GM12892 (cell line): ENCODE results near the gene MOK.

Experiments used
- DNase-seq: peaks from one replicate; pipeline ENCODE4 v3.0.0; 2011; ENCODE audit not compliant: insufficient read length
- FAIRE-seq: peaks from 2 replicates; lab custom pipeline; 2011; peaks lifted over from hg19 to GRCh38; lab: Jason Lieb, UNC
- POLR2A ChIP-seq: IDR thresholded peaks from 2 replicates; pipeline ENCODE4 v1.6.1; 2011; ENCODE audit warnings: low read depth, low read length, control low read depth
- POLR2AphosphoS5 ChIP-seq: IDR thresholded peaks from 2 replicates; pipeline ENCODE4 v1.6.1; 2011; ENCODE audit warnings: low read depth, low read length, control low read depth
- TAF1 ChIP-seq: IDR thresholded peaks from 2 replicates; pipeline ENCODE4 v1.6.1; 2011; ENCODE audit warnings: low read depth, mild to moderate bottlenecking, control low read depth, low read length, borderline replicate concordance

MOK gene

DNA sequence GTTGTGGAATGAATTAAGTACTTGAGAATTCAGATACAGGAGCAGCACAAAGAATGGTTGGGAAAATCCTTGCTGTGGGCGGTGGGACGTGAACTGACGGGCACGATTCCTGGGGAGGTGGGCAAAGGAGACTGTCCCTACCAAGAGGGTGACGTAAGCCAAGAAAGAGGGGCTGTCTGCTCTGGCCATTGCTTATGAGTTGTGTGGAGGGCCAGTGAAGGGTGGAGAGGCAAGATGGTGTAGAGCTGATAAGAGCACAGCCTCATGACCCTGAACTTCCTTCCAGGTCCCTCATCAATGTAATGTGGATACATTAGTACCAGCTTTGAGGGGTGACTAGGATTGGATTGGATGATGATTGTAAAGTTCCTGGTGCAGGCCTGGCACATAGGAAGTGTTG lies 115.1 kb downstream of the MOK start:
- no peak for DNase-seq
- FAIRE-seq = peak; percentile 54
- TF ChIP-seq POLR2A (no peak), TAF1 (no peak), POLR2AphosphoS5 (no peak)

GRCh38 chr14:102188187-102188586 lies 116.8 kb downstream of the MOK start:
- DNase-seq (no peak), FAIRE-seq (no peak)
- TF ChIP-seq POLR2AphosphoS5 (no peak), TAF1 (no peak), POLR2A (no peak)

DNA sequence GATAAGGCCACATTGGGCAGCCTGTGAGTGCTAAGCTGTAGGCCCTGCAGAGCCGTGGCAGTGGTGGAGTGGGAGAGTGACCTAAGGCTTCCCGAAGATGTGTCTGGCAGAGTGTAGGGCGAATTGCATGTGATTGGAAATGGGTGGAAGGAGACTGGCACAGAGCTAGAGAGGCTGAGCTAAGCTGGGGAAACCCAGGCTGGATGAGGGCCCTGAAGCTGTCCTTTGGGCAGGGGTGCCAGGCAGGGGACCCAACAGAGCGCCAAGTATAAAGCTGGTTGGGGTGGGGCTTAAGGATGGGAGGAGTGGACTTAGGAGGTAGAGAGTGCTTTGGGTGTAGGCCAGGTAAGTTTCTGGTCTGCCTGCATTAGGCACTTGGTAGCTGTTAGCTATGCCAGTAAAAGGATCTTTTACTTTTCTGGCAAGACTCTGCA lies 117.4 kb downstream of the MOK start:
- DNase-seq (no peak), FAIRE-seq (no peak)
- no peak for TF ChIP-seq TAF1
- TF ChIP-seq POLR2A = no peak
- no peak for TF ChIP-seq POLR2AphosphoS5

DNA sequence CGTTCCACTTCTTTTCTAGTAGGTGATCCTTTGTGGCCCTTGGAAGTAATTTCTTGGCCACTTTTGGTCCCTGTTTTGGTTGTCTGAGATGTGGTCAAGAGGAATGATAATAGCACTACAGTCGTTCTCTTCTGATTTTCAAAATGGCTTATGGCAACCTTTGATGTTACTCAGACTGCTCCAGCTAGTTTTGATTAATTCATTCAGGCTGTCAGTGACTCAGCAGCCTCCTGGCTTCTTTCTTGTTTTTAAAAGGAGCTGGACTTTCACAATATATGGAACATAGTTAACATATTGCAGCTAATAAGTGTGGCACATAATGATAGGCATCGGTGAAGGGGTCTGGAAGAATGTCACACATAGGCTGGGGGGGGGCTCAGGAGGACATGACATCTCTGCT lies 117.9 kb downstream of the MOK start:
- TF ChIP-seq POLR2A = no peak
- no peak for TF ChIP-seq TAF1
- TF ChIP-seq POLR2AphosphoS5 = no peak
- no peak for FAIRE-seq
- DNase-seq = no peak

- FAIRE-seq (no peak), DNase-seq (no peak)
- no peak for TF ChIP-seq TAF1
- no peak for TF ChIP-seq POLR2AphosphoS5
- no peak for TF ChIP-seq POLR2A
These were observed 119.6 kb downstream of the MOK start for GRCh38 chr14:102185360-102185759.

GRCh38 chr14:102184316-102185035 lies 120.5 kb downstream of the MOK start:
- FAIRE-seq = no peak
- no peak for TF ChIP-seq TAF1
- no peak for TF ChIP-seq POLR2AphosphoS5
- no peak for TF ChIP-seq POLR2A
- no peak for DNase-seq

- TF ChIP-seq TAF1 = no peak
- no peak for TF ChIP-seq POLR2AphosphoS5
- TF ChIP-seq POLR2A = no peak
- FAIRE-seq = no peak
These were observed 121.1 kb downstream of the MOK start for GRCh38 chr14:102183886-102184285.

GRCh38 chr14:102182936-102183619 lies 121.9 kb downstream of the MOK start:
- no peak for FAIRE-seq
- TF ChIP-seq TAF1 (no peak), POLR2AphosphoS5 (no peak), POLR2A (no peak)
- DNase-seq = no peak

More at GRCh38 chr14:102183886-102184285, 121.1 kb downstream of the MOK start:
- DNase-seq = no peak

DNA sequence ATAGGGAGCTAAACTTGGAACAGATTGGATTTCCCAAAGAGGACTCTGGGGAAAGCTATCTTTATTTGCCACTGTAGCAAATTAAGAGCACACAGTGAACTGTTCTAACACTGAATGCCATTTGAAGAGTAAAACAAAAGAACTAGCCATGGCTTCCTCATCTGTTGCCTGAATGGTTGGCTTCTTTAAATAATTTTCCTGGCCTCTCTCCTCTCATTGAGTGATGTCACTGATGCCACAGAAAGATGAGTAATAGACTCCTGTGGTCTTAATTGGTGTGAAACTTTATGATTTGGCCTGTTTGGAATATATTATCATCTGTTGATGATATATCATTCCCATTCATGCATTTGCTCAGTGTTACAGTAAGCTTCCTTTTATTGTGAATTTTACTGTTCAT lies 122.8 kb downstream of the MOK start:
- FAIRE-seq (no peak), DNase-seq (no peak)
- no peak for TF ChIP-seq POLR2AphosphoS5
- no peak for TF ChIP-seq TAF1
- no peak for TF ChIP-seq POLR2A

GRCh38 chr14:102181187-102181586 lies 123.8 kb downstream of the MOK start:
- no peak for DNase-seq
- TF ChIP-seq TAF1 (no peak), POLR2AphosphoS5 (no peak), POLR2A (no peak)
- FAIRE-seq = no peak

GRCh38 chr14:102180248-102180998 lies 124.5 kb downstream of the MOK start:
- DNase-seq (no peak), FAIRE-seq (no peak)
- TF ChIP-seq POLR2A = no peak
- no peak for TF ChIP-seq TAF1
- no peak for TF ChIP-seq POLR2AphosphoS5
